HEK293T (cell line): Measurements from ENCODE around the gene WSB2.

ENCODE experiments used
- FOXA1 ChIP-seq: fragments of 450-650 bp; IDR thresholded peaks from 2 replicates; pipeline ENCODE4 v1.6.1; 2016; ENCODE audit warnings: mild to moderate bottlenecking
- HDGF ChIP-seq: fragments of 450-650 bp; IDR thresholded peaks from 2 replicates; pipeline ENCODE4 v1.6.1; 2017; ENCODE audit warnings: antibody characterized with exemption, borderline replicate concordance
- SUZ12 ChIP-seq: fragments of 450-650 bp; IDR thresholded peaks from 2 replicates; pipeline ENCODE4 v1.6.1; 2016; ENCODE audit warnings: mild to moderate bottlenecking

- TF ChIP-seq FOXA1 (no peak), HDGF (no peak), SUZ12 (no peak)
These were observed 41.1 kb upstream of the WSB2 start for GRCh38 chr12:118102070-118102469.
